Measurements from ENCODE around the gene RAPGEF4.

- TF ChIP-seq EZH2 (IDR thresholded peaks at IDR 0.05), result no peak
- TF ChIP-seq POLR2AphosphoS5 (IDR thresholded peaks at IDR 0.05; ENCODE audit: borderline replicate concordance, low read depth, low read length), result no peak
- no peak for TF ChIP-seq FOXP2 (optimal IDR thresholded peaks at IDR 0.05; ENCODE audit: control extremely low read depth, extremely low read length, insufficient read depth)
Observed at GRCh38 chr2:172905937-172906811, 170.5 kb downstream of the RAPGEF4 start.

Measured in SK-N-MC (cell line).